ENCODE data around the gene DLL3.
"Not testable (repeated sequence)": the region's sequence is repeated elsewhere in the genome, so short reads cannot be mapped to it uniquely, and the experiment has no call there.

The DLL3 gene

GRCh38 chr19:39498798-39499642 is at the start of gene DLL3:
Gene DLL3 (plus strand): TSS chr19:39498947. CDS start chr19:39498975, 28 bp downstream.
- Histone ChIP-seq H3K4me3 (peak within 1 kb of the TSS; percentile 47), H3K27ac (no peak within 1 kb of the TSS)
- no peak for DNase-seq (ENCODE audit: low spot score)
- no peak for TF ChIP-seq CTCF (IDR thresholded peaks at IDR 0.05)

- H3K4me3 ChIP-seq: no peak overlapping the region
- no peak for DNase-seq (ENCODE audit: low spot score)
- H3K27ac ChIP-seq: no peak overlapping the region
- no peak for TF ChIP-seq CTCF (IDR thresholded peaks at IDR 0.05)
These were observed 49.5 kb upstream of the DLL3 start for GRCh38 chr19:39449116-39449797.

- H3K27ac ChIP-seq; H3K4me3 ChIP-seq; DNase-seq (ENCODE audit: low spot score): not testable (repeated sequence)
These were observed 47.5 kb upstream of the DLL3 start for GRCh38 chr19:39451257-39451656.

- no peak overlapping the region for H3K27ac ChIP-seq
- TF ChIP-seq CTCF (IDR thresholded peaks at IDR 0.05): no peak
- no peak for DNase-seq (ENCODE audit: low spot score)
These were observed 35.3 kb upstream of the DLL3 start for GRCh38 chr19:39463403-39463802.

GRCh38 chr19:39465956-39466747 is 32.6 kb upstream of the DLL3 start:
- TF ChIP-seq CTCF (IDR thresholded peaks at IDR 0.05): no peak
- H3K4me3 ChIP-seq: no peak overlapping the region
- no peak for DNase-seq (ENCODE audit: low spot score)
- no peak overlapping the region for H3K27ac ChIP-seq

More at GRCh38 chr19:39463403-39463802, 35.3 kb upstream of the DLL3 start:
- no peak overlapping the region for H3K4me3 ChIP-seq

GRCh38 chr19:39467941-39468340 is 30.8 kb upstream of the DLL3 start:
- Histone ChIP-seq H3K27ac (no peak overlapping the region), H3K4me3 (no peak overlapping the region)
- TF ChIP-seq CTCF (IDR thresholded peaks at IDR 0.05): no peak
- no peak for DNase-seq (ENCODE audit: low spot score)

- Histone ChIP-seq H3K4me3 (no peak overlapping the region), H3K27ac (no peak overlapping the region)
- no peak for TF ChIP-seq CTCF (IDR thresholded peaks at IDR 0.05)
- no peak for DNase-seq (ENCODE audit: low spot score)
These were observed 29.7 kb upstream of the DLL3 start for GRCh38 chr19:39469036-39469435.

Data from coronary artery (tissue), 2 donors.